Body of pancreas (tissue), 4 donors: ENCODE measurements around the gene CGB2.
"Not testable (repeated sequence)": the region's sequence is repeated elsewhere in the genome, so short reads cannot be mapped to it uniquely, and the experiment has no call there.

ENCODE experiments used
- POLR2A ChIP-seq, 3 donors: fragments of 450-650 bp; IDR thresholded peaks; one replicate each; pipeline ENCODE4 v1.6.1; 2016; ENCODE audit warnings: antibody characterized with exemption in 3 of 3, mild to moderate bottlenecking in 2 of 3
- TF ChIP-seq, protein P1 (sequence below), 7 experiments: fragments of 450-650 bp in 4 of 7; fragments of 200-600 bp in 3 of 7; sonication (generic) in 3 of 7; IDR thresholded peaks; one replicate each; pipeline ENCODE4 v1.5.1; 2016 to 2019; ENCODE audit warnings: antibody characterized with exemption in 7 of 7

DNA sequence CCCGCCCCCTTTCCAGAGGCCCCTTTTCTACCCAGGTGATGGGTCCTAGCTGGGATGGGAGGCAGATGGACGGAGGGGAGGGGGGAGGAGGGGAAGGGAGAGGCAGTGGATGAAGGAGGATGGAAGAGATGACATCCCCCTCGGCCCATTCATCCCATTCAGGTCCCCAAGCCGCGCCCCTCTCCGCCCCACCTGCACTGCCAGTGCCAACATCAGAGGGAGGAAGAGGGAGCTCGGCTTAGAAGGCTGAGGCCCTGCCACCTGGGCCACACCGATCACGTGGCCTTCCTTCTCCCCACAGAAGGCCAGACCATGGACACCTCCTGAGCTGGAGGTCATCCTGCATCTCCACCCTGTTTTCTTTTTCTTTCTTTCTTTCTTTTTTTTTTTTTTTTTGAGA, 3.0 kb upstream of the CGB2 start:
- not testable (repeated sequence) for TF ChIP-seq POLR2A (IDR thresholded peaks at IDR 0.05)
- TF ChIP-seq, protein P1, sequence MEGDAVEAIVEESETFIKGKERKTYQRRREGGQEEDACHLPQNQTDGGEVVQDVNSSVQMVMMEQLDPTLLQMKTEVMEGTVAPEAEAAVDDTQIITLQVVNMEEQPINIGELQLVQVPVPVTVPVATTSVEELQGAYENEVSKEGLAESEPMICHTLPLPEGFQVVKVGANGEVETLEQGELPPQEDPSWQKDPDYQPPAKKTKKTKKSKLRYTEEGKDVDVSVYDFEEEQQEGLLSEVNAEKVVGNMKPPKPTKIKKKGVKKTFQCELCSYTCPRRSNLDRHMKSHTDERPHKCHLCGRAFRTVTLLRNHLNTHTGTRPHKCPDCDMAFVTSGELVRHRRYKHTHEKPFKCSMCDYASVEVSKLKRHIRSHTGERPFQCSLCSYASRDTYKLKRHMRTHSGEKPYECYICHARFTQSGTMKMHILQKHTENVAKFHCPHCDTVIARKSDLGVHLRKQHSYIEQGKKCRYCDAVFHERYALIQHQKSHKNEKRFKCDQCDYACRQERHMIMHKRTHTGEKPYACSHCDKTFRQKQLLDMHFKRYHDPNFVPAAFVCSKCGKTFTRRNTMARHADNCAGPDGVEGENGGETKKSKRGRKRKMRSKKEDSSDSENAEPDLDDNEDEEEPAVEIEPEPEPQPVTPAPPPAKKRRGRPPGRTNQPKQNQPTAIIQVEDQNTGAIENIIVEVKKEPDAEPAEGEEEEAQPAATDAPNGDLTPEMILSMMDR (IDR thresholded peaks at IDR 0.05): not testable (repeated sequence)
